Measurements from ENCODE around the gene CCR4.
"Not testable (repeated sequence)": the region's sequence is repeated elsewhere in the genome, so short reads cannot be mapped to it uniquely, and the experiment has no call there.

CCR4 gene

DNA sequence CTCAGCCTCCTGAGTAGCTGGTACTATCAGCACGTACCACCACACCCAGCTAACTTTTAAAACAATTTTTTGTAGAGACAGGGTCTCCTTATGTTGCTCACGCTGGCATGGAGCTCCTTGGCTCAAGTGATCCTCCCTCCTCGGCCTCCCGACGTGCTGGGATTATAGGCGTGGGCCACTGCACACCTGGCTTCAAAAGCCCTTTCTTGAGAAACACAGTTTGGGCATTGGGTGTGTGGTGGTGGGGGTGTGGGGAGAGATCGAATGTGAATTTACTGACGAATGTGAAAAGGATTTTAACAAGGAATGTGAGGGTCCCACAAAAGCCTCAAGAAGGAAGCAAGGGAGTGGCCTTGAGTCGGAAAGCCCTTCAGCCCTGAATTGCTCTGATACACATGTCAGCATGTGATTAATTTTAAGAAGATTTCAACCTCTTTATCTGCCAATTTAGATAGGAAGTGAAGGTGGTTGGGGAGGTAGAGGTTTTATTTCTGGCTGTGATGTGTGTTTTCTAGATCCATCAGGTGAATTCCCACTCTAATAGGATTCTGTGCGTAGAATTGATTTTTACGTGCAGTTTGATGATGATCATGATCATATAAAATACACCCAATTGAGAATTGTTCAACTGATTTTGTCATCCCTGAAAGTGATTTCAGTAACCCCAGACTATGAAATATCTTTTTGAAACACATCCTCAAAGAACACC, 1.1 kb downstream of the CCR4 start:
- DNase-seq (ENCODE audit: low read depth in 3 of 3) = no peak

GRCh38 chr3:32954506-32954905, 3.1 kb downstream of the CCR4 start:
- no peak for DNase-seq (ENCODE audit: low read depth in 3 of 3)

DNA sequence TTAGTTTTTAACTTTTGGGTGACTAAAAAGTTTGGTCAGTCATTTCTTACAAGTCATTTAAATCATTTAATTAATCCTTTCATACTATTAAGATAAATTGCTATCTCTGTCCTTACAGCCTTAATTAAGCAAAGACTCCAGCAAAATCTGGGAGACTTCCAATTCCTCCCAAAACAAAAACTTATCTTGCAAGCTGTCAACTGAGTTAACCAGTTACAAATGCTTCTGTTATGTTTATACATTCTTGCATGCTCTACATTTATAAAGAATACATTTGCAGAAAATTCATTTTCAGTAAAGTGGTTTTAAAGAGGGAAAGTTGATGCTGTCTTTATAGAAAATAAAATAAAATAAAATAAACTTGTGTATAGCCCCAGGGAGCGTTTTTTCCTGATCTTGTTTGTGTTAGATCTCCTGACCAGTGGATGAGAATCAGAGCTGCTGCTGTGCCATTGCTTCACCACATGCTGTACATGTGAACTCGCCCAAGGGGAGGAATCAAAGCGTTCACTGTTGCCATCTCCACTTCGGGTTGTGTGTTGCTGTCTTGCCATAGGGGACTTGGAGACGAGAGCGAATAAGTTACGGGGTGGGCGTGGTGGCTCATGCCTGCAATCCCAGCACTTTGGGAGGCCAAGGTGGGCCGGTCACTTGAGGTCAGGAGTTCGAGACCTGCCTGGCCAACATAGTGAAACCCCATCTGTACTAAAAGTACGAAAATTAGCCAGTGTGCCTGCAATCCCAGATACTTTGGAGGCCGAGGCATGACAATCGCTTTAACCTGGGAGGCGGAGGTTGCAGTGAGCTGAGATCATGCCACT, 5.5 kb downstream of the CCR4 start:
- DNase-seq (ENCODE audit: low read depth in 3 of 3) = no peak

DNA sequence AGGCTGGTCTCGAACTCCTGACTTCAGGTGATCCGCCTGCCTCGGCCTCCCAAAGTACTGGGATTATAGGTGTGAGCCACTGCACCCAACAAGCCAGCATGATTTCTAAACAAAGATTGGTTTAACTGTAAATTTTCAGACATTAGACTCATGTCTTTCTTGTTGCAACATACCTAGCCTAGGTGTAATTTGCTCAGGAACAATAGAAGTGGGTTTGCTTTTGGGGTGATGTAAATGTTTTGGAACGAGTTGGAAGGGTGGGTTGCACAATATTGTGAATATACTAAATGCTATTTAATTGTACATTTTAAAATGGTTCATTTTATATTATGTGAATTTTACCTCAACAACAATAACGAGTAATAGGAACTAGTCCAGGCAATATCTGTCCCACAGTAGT, 7.1 kb downstream of the CCR4 start:
- DNase-seq (ENCODE audit: low read depth in 3 of 3) = no peak

- DNase-seq (ENCODE audit: low read depth in 3 of 3) = no peak
Measured at GRCh38 chr3:32959371-32959770, 7.9 kb downstream of the CCR4 start.

DNA sequence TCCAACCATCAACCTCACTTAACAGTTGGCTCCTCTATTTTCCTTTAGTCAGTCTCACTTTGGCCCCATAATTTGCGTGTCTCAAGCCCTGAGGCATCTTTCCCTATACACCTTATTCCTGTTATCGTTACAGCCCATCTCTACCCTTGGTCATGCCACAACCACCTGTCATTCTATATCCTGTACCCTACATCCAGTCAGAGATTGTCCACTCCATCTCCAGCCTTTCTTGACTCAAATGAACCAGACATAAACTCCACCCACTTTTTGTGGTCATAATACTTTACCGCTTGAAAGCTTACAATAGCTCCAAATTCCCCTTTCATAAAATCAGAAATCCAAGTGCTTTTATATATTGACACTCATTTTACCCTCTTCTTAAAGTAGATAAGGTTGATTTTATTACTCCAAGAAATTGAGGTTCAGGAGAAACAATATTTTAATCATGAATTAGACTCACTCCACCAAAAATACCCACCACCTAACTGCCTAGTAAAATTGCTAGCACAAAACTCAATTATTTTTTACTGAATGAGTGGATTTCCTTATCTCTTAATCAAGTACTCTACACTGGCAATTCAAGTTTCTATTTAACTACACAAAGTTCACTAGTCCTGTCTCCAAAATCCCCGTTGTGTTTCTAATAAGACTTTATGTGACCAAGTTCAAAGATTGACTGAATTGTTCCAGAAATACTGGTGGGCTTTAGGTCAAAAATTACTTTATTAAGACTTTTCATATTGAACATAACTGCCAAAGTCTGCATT, 9.1 kb downstream of the CCR4 start:
- DNase-seq (ENCODE audit: low read depth in 3 of 3) = no peak

- no peak for DNase-seq (ENCODE audit: low read depth in 3 of 3)
Measured at GRCh38 chr3:32961189-32961715, 9.8 kb downstream of the CCR4 start.

DNA sequence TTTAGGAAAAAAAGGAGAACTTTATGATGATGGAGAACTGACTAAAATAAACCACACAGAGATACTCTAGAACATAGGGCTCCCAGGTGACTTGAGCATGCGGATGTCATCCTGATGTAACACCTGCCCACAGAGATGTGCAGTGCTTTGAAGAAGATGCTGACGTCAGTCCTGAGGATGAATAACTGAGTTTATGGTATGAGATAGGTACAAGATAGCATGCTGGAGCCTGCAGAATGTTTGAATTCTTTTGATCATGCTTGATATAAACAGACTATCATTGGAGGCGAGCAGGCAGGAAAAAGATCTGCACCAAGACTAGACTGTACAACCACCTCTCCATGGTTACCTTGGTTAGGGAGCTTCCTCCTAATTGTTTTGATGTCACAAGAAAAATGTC, 12.4 kb downstream of the CCR4 start:
- peak in 1 of 3 experiments; percentile 27 for DNase-seq (ENCODE audit: low read depth in 3 of 3)

- DNase-seq (ENCODE audit: low read depth in 3 of 3) = not testable (repeated sequence)
Measured at GRCh38 chr3:32964781-32965180, 13.3 kb downstream of the CCR4 start.

GRCh38 chr3:32965617-32966213, 14.3 kb downstream of the CCR4 start:
- DNase-seq (ENCODE audit: low read depth in 3 of 3) = not testable (repeated sequence)

- DNase-seq (ENCODE audit: low read depth in 3 of 3) = not testable (repeated sequence)
Measured at GRCh38 chr3:32966627-32967026, 15.2 kb downstream of the CCR4 start.

- DNase-seq (ENCODE audit: low read depth in 3 of 3) = no peak
Measured at GRCh38 chr3:32968166-32968919, 16.9 kb downstream of the CCR4 start.

DNA sequence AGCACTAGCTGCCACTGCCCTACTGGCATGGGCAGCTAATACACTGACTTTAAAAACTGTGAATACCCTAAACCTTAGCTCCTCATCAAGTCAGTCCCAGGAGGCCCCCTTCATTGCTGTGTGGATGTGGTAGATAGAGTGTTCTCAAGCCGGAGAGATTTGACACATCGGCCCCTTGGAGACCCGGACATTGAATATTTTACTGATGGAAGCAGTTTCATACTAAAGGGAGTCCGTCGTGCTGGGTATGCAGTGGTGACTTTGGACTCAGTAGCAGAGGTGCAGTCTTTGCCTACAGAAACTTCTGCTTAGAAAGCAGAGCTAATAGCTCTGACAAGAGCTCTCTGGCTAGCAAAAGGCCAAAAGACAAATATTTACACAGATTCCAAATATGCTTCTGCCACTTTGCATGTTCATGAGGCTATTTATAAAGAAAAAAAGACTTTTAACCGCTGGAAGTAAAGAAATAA, 17.5 kb downstream of the CCR4 start:
- no peak for DNase-seq (ENCODE audit: low read depth in 3 of 3)

DNA sequence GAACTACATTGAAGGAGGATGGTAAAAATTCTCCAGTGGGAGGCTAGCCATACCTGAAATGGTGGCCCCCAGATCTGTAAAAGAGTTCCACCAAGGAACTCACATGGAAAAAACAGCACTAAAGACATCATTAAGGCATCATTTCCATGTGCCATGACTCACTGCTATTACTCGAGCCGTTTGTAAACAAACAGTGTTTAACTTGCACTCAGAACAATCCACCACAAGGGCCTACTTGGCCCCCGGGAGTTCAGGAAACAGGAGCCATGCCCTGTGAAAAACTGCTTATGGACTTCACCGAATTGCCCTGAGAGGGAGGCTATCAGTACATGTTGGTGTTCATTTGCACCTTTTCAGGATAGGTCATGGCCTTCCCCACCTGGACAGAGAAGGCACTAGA, 18.2 kb downstream of the CCR4 start:
- DNase-seq (ENCODE audit: low read depth in 3 of 3) = no peak

GRCh38 chr3:32971291-32971690, 19.8 kb downstream of the CCR4 start:
- DNase-seq (ENCODE audit: low read depth in 3 of 3) = not testable (repeated sequence)

DNA sequence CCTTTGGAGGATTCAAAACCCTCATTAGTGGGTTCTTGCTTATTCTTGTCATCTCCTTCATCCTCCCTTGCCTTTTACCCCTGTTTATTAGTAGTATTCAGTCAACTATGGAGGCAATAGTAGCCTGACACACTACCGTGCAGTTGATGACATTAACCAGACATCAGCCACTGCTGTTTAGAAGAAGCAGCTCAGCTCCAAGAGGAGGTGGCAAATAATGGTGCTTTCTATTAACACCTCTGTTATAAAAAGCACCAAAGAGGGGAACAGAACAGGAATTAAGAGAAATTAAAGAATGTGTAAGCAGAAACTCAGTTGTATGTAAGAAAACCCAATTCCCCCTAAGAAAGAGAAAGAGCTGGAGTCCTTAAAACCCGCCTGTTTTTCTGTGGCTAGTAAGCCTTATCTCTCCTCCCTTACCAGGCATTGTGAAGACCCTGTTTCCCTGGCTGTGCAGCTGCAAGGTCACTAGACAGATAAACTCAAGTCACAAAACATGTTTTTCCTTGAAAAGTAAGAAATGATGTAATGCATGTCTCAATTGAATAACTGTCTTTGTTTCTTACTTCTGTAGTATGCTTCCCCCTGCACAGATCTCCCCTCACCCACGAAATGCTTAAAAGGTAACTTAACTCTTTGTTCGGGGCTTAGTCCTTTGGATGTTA, 21.2 kb downstream of the CCR4 start:
- no peak for DNase-seq (ENCODE audit: low read depth in 3 of 3)

GRCh38 chr3:32973982-32974381, 22.5 kb downstream of the CCR4 start:
- no peak for DNase-seq (ENCODE audit: low read depth in 3 of 3)

DNA sequence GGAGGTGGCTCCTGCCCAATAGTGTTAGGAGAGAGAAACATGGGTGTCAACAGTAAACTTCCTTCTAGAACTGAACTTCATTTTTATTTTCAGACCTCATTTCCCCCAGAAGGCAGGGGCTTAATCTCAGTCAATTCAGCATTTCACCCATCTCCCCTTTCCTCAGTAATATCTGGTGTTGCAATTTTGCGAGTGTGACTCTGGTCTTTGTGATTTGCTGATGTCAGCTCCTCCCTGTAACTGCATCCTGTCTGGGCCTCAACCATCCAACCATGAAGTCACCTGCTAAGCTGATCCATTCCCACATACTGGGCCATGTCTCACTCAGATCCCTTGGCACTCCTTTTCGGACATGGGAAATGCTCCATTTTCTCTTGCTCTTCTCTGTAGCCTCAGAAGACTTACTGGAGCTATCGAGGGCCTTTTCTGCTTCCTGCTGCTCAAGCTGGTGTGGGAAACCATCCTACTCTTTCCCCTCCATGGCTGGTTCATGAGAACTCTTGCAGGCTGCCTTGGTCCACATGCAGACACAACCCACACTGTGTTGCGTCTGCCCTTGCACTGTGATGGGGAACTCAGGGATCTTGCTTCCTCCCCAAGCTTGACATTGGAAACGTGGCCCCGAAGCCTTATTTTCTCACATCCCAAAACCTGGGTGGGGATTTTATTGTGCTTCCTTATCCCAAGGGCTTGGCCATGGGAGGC, 24.6 kb downstream of the CCR4 start:
- DNase-seq (ENCODE audit: low read depth in 3 of 3) = no peak

DNA sequence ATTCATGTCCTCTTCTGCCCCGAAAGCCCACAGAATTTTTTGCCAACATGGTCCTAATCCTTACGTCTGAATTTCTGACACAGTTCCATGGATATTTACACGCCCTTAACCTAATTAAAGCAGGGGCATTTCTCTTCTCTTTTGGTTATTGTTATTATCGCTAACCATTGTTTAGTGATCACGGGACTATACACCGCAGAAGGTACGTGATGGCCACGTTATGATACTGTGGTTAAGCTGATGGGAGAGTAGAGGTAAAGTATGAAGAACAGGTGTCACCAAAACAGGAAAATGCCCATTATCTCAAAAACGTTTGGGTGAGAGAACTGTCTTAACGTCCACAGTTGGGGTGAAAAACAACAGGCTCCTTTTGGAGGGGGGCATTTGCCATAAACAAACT, 26.4 kb downstream of the CCR4 start:
- DNase-seq (ENCODE audit: low read depth in 3 of 3) = no peak

DNA sequence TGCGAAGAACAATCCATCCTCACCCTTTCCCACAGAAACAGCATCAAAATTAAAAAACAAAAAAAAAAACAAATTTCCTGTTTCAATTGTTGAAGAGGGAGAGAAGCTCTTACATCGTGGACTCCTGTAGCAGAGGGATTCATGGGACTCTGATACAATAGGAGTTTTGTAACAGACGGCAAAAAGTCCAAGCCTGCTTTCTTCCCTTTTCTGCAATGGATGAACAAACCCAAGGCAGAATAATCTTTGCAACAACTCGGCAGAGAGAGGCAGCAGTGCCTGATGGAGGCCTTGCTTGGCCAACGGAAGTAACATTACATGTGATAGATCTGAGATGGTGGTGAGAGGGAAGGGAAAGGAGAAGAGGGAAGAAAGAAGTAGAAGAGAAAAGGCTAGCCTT, 26.9 kb downstream of the CCR4 start:
- DNase-seq (ENCODE audit: low read depth in 3 of 3) = no peak
